ENCODE results near the gene CDC42. TPM values are rescaled to one million over a fixed set of nuclear protein-coding genes. Genes with fewer than 3 reads are reported as not detected.

The CDC42 gene
- total RNA-seq, 1 donor from 2014 or later = 111 TPM

DNA sequence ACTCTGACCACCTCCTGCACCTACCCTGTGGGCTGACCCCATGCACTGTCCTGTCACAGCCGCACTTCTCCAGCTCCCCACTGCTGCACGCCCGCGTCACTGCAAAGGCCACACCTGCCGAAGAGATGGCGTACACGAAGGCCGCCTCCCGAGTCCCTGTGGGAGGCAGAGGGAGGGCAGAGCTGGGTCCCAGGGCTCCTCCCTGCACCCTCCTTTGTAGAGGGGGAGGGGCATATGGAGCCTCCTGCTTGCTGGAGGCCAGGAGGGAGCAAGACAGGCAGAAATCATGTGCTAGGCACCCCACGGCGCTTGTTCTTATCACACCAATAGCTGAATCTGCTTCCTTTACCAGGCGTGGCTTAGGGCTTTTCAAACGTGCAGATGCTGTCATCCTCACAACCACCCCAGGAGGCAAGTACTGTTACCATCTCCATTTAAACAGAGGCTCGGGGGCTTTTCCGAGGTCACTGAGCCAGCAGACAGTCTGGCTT lies 69.0 kb downstream of the CDC42 start:
- peaks cover 0 to 2% of the 10 kb centered on the region in 2 donors for H3K4me1 ChIP-seq
- peaks cover 9 to 20% of the 10 kb centered on the region in 2 donors for H3K36me3 ChIP-seq
- no peak for DNase-seq (ENCODE audit: low spot score in 2 of 2)

GRCh38 chr1:22122273-22123070 lies 70.0 kb downstream of the CDC42 start:
- Histone ChIP-seq H3K27ac (no peak overlapping the region), H3K4me1 (peaks cover 0 to 2% of the 10 kb centered on the region in 2 donors), H3K4me3 (no peak overlapping the region), H3K9me3 (no peaks in the 10 kb centered on the region), H3K27me3 (no peaks in the 10 kb centered on the region), H3K36me3 (peaks cover 9 to 20% of the 10 kb centered on the region in 2 donors)
- no peak for DNase-seq (ENCODE audit: low spot score in 2 of 2)
- intact Hi-C loops (cut with DNase I) = no loop called here
- no peak for TF ChIP-seq CTCF (IDR thresholded peaks at IDR 0.05)

More for the DNA sequence above, 69.0 kb downstream of the CDC42 start:
- Histone ChIP-seq H3K9me3 (no peaks in the 10 kb centered on the region), H3K27me3 (no peaks in the 10 kb centered on the region), H3K4me3 (no peak overlapping the region), H3K27ac (no peak overlapping the region)
- intact Hi-C loops (cut with DNase I) = no loop called here
- no peak for TF ChIP-seq CTCF (IDR thresholded peaks at IDR 0.05)

GRCh38 chr1:22123071-22123390 lies 70.5 kb downstream of the CDC42 start:
- no peak for DNase-seq (ENCODE audit: low spot score in 2 of 2)
- Histone ChIP-seq H3K9me3 (no peaks in the 10 kb centered on the region), H3K27ac (no peak overlapping the region), H3K27me3 (no peaks in the 10 kb centered on the region), H3K4me1 (no peaks in the 10 kb centered on the region), H3K36me3 (peaks cover 9 to 20% of the 10 kb centered on the region in 2 donors), H3K4me3 (no peak overlapping the region)
- intact Hi-C loops (cut with DNase I) = no loop called here
- TF ChIP-seq CTCF (IDR thresholded peaks at IDR 0.05) = no peak

- no peak for DNase-seq (ENCODE audit: low spot score in 2 of 2)
- H3K27ac ChIP-seq = no peak overlapping the region
- no peaks in the 10 kb centered on the region for H3K4me1 ChIP-seq
- H3K9me3 ChIP-seq = no peaks in the 10 kb centered on the region
- no peak overlapping the region for H3K4me3 ChIP-seq
- intact Hi-C loops (cut with DNase I) = no loop called here
- no peak for TF ChIP-seq CTCF (IDR thresholded peaks at IDR 0.05)
- H3K36me3 ChIP-seq = peaks cover 9 to 15% of the 10 kb centered on the region in 2 donors
- no peaks in the 10 kb centered on the region for H3K27me3 ChIP-seq
These were observed 71.4 kb downstream of the CDC42 start for GRCh38 chr1:22123901-22124404.

DNA sequence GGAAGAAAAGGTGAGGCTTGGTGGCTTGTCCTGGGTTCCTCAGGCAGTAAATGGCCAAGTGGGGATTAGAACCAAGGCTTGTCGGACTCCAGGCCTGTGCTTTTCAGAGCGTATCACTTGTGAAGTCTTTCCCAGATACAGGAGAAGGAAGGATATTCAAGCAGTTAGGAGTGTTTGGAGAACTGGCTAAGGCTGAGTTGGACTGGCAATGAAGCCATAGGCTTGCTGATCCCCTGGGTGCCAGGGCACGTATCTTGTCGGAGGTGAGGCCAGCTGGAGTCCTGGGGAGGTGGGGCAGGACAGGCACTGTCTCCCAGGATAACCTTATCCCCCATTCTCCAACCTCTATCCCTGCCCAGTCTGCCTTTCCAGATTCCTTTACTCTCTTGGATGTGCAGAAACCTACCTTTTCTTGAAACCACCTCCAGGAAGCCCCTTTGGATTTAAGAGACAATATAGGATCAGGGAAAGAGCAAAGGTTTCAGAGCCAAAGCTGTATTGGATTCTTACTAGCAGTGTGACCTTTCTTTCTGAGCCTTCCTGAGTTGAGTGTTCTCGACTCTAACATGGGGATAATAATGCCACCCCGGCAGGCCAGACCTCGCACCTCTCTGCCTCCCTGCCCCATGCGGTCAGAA lies 72.2 kb downstream of the CDC42 start:
- no peaks in the 10 kb centered on the region for H3K27me3 ChIP-seq
- H3K4me1 ChIP-seq = no peaks in the 10 kb centered on the region
- TF ChIP-seq CTCF (IDR thresholded peaks at IDR 0.05) = no peak
- no peak overlapping the region for H3K27ac ChIP-seq
- peaks cover 8 to 9% of the 10 kb centered on the region in 2 donors for H3K36me3 ChIP-seq
- intact Hi-C loops (cut with DNase I) = no loop called here
- DNase-seq (ENCODE audit: low spot score in 2 of 2) = no peak
- H3K9me3 ChIP-seq = no peaks in the 10 kb centered on the region
- no peak overlapping the region for H3K4me3 ChIP-seq
